K562 (cell line): ENCODE results near the gene RABGAP1. TPM values are rescaled to one million over a fixed set of nuclear protein-coding genes. Genes with fewer than 3 reads are reported as not detected.
A peak's percentile ranks its signal among the peaks of the same experiment; 100 is the strongest.

ENCODE experiments used
- DIDO1 ChIP-seq: fragments of 450-650 bp; IDR thresholded peaks from 2 replicates; pipeline ENCODE4 v1.6.1; 2016; ENCODE audit warnings: low read depth, missing biosample characterization, missing genetic modification characterization
- ESRRA ChIP-seq: fragments of 450-650 bp; IDR thresholded peaks from 2 replicates; pipeline ENCODE4 v1.6.1; 2014; ENCODE audit warnings: low read depth, mild to moderate bottlenecking, moderate library complexity, borderline replicate concordance
- HCFC1 ChIP-seq: IDR thresholded peaks from 2 replicates; pipeline ENCODE4 v1.6.1; 2012; ENCODE audit warnings: low read depth, low read length, improper control_type of control experiment
- HDAC1 ChIP-seq, 2 experiments: fragments of 450-650 bp; IDR thresholded peaks; 2 replicates each; pipeline ENCODE4 v1.6.1; 2016 to 2017; ENCODE audit warnings: inconsistent platforms in 1 of 2, mild to moderate bottlenecking in 1 of 2, moderate library complexity in 1 of 2
- HNRNPH1 ChIP-seq: fragments of 200-400 bp; formaldehyde crosslinking; optimal IDR thresholded peaks from 2 replicates; pipeline ENCODE3; 2017; ENCODE audit warnings: low read depth, mild to moderate bottlenecking, low read length, moderate library complexity
- MTA1 ChIP-seq: fragments of 450-650 bp; IDR thresholded peaks from 2 replicates; pipeline ENCODE4 v1.6.1; 2017; ENCODE audit warnings: borderline replicate concordance
- MYNN ChIP-seq, 2 experiments: sonication (generic); formaldehyde crosslinking in 1 of 2; IDR thresholded peaks; 2 replicates each; pipeline versions ENCODE4 v1.5.0 to v1.6.1; 2016 to 2020; ENCODE audit warnings: antibody characterized with exemption in 1 of 2, missing genetic modification reagents in 1 of 2
- NR2C1 ChIP-seq, 2 experiments: fragments of 450-650 bp; IDR thresholded peaks; 2 replicates each; pipeline ENCODE4 v1.6.1; 2017; ENCODE audit warnings: mild to moderate bottlenecking in 2 of 2, antibody characterized with exemption in 1 of 2, inconsistent platforms in 1 of 2, missing compliant biosample characterization in 1 of 2, missing genetic modification characterization in 1 of 2
- PHF21A ChIP-seq: fragments of 450-650 bp; IDR thresholded peaks from 2 replicates; pipeline ENCODE4 v1.6.1; 2017; ENCODE audit warnings: low read depth, borderline replicate concordance
- PTTG1 ChIP-seq: fragments of 450-650 bp; IDR thresholded peaks from 2 replicates; pipeline ENCODE4 v1.6.1; 2016; ENCODE audit warnings: low read depth, mild to moderate bottlenecking, missing genetic modification characterization, missing compliant biosample characterization
- SAP30 ChIP-seq: fragments of 200-600 bp; sonication (generic); IDR thresholded peaks from 2 replicates; pipeline ENCODE4 v1.6.1; 2012; ENCODE audit warnings: borderline replicate concordance, low read depth, mild to moderate bottlenecking, moderate library complexity, low read length, control low read depth, inconsistent platforms; ENCODE audit not compliant: insufficient read depth, poor library complexity, severe bottlenecking
- YY1 ChIP-seq, 3 experiments: IDR thresholded peaks; 2 replicates each; pipeline ENCODE4 v1.6.1; 2011; ENCODE audit warnings: low read length in 2 of 3, mild to moderate bottlenecking in 2 of 3, moderate library complexity in 2 of 3, borderline replicate concordance in 1 of 3, control low read depth in 1 of 3, low read depth in 1 of 3; ENCODE audit not compliant: insufficient read depth in 3 of 3, insufficient replicate concordance in 2 of 3, control insufficient read depth in 1 of 3, insufficient read length in 1 of 3; ENCODE audit errors: extremely low read depth in 1 of 3
- ZNF347 ChIP-seq: fragments of 450-650 bp; formaldehyde crosslinking; IDR thresholded peaks from 2 replicates; pipeline ENCODE4 v1.4.0; 2020; ENCODE audit warnings: low read depth, mild to moderate bottlenecking, moderate library complexity
- ZNF589 ChIP-seq: fragments of 200-800 bp; sonication (Bioruptor generic); IDR thresholded peaks from 2 replicates; pipeline ENCODE4 v1.6.1; 2016; ENCODE audit warnings: low read depth, missing genetic modification characterization, missing compliant biosample characterization
- polyA plus RNA-seq, 8 experiments: library from polyadenylated mRNA; depleted of rRNA in 4 of 8; stranded (reverse) in 5 of 8; unstranded in 3 of 8; fragments of >200 nt; fragmentation: Nextera tagmentation in 2 of 8; fragmentation: Illumina TruSeq in 1 of 8; extraction: Ambion mirVana in 2 of 8; extraction: Trizol in 1 of 8; gene quantifications; 2 replicates each; pipeline versions ENCODE4 v1.2.1 to v1.2.3, GENCODE V29; 2011 to 2014; ENCODE audit warnings: inconsistent platforms in 1 of 8, missing spikeins in 1 of 8
- total RNA-seq, 7 experiments: library from RNA; depleted of rRNA in 6 of 7; stranded (reverse); fragments of >200 nt in 6 of 7; fragmentation: Illumina TruSeq in 2 of 7; extraction: Trizol in 2 of 7; gene quantifications; 2 replicates each; pipeline versions ENCODE4 v1.2.1 to v1.2.3, GENCODE V29; 2011 to 2021; ENCODE audit warnings: low replicate concordance in 1 of 7
- TF ChIP-seq, protein P1 (sequence below): fragments of 250-450 bp; sonication (Bioruptor Pico); IDR thresholded peaks from 2 replicates; pipeline ENCODE4 v1.8.0; 2021; ENCODE audit warnings: moderate library complexity, mild to moderate bottlenecking, inconsistent platforms
- TF ChIP-seq, protein P2 (sequence below): fragments of 450-650 bp; formaldehyde crosslinking; IDR thresholded peaks from 2 replicates; pipeline ENCODE4 v1.4.0; 2022; ENCODE audit warnings: missing genetic modification characterization
- TF ChIP-seq, protein P3 (sequence below): sonication (generic); IDR thresholded peaks from 2 replicates; pipeline ENCODE4 v1.6.1; 2016
- TF ChIP-seq, protein P4 (sequence below): fragments of 250-450 bp; sonication (Bioruptor Pico); IDR thresholded peaks from 2 replicates; pipeline ENCODE4 v1.9.0; 2021; ENCODE audit warnings: mild to moderate bottlenecking
- TF ChIP-seq, protein P5 (sequence below): fragments of 450-650 bp; IDR thresholded peaks from 2 replicates; pipeline ENCODE4 v1.6.1; 2018; ENCODE audit warnings: mild to moderate bottlenecking, low read depth; ENCODE audit not compliant: partially characterized antibody
- TF ChIP-seq, protein P6 (sequence below): sonication (generic); formaldehyde crosslinking; IDR thresholded peaks from 2 replicates; pipeline ENCODE4 v1.8.0; 2022; ENCODE audit warnings: mild to moderate bottlenecking, missing genetic modification reagents

Gene RABGAP1
- total and polyA plus RNA-seq, 9 of the 15 experiments (the other 6 are each of a cell fraction or from before 2014, with no cell fraction given), result 1.5 to 22.7 (median 13.1) TPM

DNA sequence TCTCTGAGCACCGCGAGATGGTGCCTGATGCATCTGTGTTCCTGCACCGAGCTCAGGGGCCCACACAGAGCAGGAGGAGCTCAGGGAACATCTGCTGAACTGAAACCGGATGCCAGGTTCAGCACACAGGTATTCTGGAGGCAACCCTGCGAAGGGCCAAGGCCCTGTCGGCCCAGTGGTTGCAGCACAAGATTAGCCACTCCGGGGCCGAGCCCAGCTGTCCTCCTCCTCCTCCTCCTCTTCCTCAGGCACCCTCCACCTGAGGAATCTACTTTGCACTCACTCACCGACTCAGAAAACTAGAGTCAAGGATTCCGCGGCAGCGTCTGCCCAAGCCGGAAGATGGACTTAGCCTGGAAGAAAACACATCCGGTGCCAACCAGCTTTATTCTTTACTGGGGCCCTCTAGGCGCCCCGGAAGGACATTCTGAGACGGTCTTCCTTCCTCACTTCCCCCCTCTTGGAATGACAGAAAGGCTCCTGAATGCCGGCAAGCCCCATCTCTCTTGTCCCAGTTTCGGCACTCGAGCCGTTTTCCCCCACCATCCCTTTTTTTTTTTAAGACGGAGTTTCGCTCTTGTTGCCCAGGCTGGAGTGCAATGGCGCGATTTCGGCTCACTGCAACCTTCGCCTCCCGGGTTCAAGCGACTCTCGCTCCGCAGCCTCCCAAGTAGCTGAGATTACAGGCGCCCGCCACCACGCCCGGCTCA lies 27.7 kb upstream of the RABGAP1 start, which contains the start of gene ZBTB6 (continued):
- TF ChIP-seq, protein P1, sequence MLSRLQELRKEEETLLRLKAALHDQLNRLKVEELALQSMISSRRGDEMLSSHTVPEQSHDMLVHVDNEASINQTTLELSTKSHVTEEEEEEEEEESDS (CRISPR knock-in tag), result no peak
- TF ChIP-seq HNRNPH1, result no peak
- TF ChIP-seq, protein P2, sequence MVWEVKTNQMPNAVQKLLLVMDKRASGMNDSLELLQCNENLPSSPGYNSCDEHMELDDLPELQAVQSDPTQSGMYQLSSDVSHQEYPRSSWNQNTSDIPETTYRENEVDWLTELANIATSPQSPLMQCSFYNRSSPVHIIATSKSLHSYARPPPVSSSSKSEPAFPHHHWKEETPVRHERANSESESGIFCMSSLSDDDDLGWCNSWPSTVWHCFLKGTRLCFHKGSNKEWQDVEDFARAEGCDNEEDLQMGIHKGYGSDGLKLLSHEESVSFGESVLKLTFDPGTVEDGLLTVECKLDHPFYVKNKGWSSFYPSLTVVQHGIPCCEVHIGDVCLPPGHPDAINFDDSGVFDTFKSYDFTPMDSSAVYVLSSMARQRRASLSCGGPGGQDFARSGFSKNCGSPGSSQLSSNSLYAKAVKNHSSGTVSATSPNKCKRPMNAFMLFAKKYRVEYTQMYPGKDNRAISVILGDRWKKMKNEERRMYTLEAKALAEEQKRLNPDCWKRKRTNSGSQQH (CRISPR knock-in tag), result no peak
- TF ChIP-seq SAP30, result peak; percentile 13
- no peak for TF ChIP-seq MTA1
- 0 out of 2 replicates have a peak, but pooled peaks have one; percentile 54 for TF ChIP-seq MYNN (IDR thresholded peaks at IDR 0.05)
- no peak for TF ChIP-seq MYNN (CRISPR knock-in tag; IDR thresholded peaks at IDR 0.05)
- TF ChIP-seq, protein P3, sequence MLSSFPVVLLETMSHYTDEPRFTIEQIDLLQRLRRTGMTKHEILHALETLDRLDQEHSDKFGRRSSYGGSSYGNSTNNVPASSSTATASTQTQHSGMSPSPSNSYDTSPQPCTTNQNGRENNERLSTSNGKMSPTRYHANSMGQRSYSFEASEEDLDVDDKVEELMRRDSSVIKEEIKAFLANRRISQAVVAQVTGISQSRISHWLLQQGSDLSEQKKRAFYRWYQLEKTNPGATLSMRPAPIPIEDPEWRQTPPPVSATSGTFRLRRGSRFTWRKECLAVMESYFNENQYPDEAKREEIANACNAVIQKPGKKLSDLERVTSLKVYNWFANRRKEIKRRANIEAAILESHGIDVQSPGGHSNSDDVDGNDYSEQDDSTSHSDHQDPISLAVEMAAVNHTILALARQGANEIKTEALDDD, result no peak
- TF ChIP-seq, protein P4, sequence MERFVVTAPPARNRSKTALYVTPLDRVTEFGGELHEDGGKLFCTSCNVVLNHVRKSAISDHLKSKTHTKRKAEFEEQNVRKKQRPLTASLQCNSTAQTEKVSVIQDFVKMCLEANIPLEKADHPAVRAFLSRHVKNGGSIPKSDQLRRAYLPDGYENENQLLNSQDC (CRISPR knock-in tag), result 0 out of 2 replicates have a peak, but pooled peaks have one; percentile 0
- no peak for TF ChIP-seq ESRRA
- TF ChIP-seq PTTG1 (tag), result no peak
- TF ChIP-seq HDAC1 (IDR thresholded peaks at IDR 0.05), result peak in 1 of 2 experiments; percentile 76; a peak in 2 of 4 replicates
- TF ChIP-seq, protein P5, sequence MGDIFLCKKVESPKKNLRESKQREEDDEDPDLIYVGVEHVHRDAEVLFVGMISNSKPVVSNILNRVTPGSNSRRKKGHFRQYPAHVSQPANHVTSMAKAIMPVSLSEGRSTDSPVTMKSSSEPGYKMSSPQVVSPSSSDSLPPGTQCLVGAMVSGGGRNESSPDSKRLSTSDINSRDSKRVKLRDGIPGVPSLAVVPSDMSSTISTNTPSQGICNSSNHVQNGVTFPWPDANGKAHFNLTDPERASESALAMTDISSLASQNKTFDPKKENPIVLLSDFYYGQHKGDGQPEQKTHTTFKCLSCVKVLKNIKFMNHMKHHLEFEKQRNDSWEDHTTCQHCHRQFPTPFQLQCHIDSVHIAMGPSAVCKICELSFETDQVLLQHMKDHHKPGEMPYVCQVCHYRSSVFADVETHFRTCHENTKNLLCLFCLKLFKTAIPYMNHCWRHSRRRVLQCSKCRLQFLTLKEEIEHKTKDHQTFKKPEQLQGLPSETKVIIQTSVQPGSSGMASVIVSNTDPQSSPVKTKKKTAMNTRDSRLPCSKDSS, result peak; percentile 27
- no peak for TF ChIP-seq ZNF347
- peak; percentile 59; the same call in 1 of the 2 replicates for TF ChIP-seq ZNF589 (CRISPR knock-in tag)
- TF ChIP-seq PHF21A, result no peak
- peak; percentile 92; the same call in 1 of the 2 replicates for TF ChIP-seq DIDO1 (tag)
- peak in 1 of 3 experiments; percentile 11 for TF ChIP-seq YY1 (IDR thresholded peaks at IDR 0.05; ENCODE audit: borderline replicate concordance in 1 of 3, control insufficient read depth in 1 of 3, extremely low read depth in 1 of 3, insufficient read depth in 3 of 3, insufficient read length in 1 of 3, insufficient replicate concordance in 2 of 3, low read depth in 1 of 3, low read length in 2 of 3)
- peak; percentile 99 for TF ChIP-seq NR2C1 (IDR thresholded peaks at IDR 0.05)
- TF ChIP-seq NR2C1 (tag; IDR thresholded peaks at IDR 0.05), result peak; percentile 100
- TF ChIP-seq, protein P6, sequence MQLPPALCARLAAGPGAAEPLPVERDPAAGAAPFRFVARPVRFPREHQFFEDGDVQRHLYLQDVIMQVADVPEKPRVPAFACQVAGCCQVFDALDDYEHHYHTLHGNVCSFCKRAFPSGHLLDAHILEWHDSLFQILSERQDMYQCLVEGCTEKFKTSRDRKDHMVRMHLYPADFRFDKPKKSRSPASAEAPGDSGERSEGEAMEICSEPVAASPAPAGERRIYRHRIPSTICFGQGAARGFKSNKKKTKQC (CRISPR knock-in tag), result peak; percentile 32; the same call in 1 of the 2 replicates
- peak; percentile 76 for TF ChIP-seq HCFC1
